H7 (cell line): Measurements from ENCODE around the gene SEC22A. TPM values are rescaled to one million over a fixed set of nuclear protein-coding genes. Genes with fewer than 3 reads are reported as not detected.

ENCODE experiments used
- DNase-seq: peaks from one replicate; pipeline ENCODE4 v3.0.0; 2012
- H3K27me3 ChIP-seq: 2 replicates; pipeline ENCODE4 v1.6.0; 2011; ENCODE audit warnings: mild to moderate bottlenecking, low read length; ENCODE audit not compliant: control insufficient read depth, insufficient read depth
- H3K36me3 ChIP-seq: replicated peaks from 2 replicates; pipeline ENCODE4 v1.5.1; 2011; ENCODE audit warnings: low read length; ENCODE audit not compliant: control insufficient read depth, insufficient read depth
- H3K4me3 ChIP-seq: 2 replicates; pipeline ENCODE4 v1.5.1; 2011; ENCODE audit warnings: low read depth, mild to moderate bottlenecking, control low read depth, low read length, moderate library complexity; ENCODE audit not compliant: insufficient read depth
- total RNA-seq: library from RNA; depleted of rRNA; stranded (reverse); fragments of >200 nt; shearing (Covaris generic); gene quantifications from 2 replicates; pipeline ENCODE4 v1.2.3, GENCODE V29; 2014

Gene SEC22A
- total RNA-seq, 1 experiment from 2014 or later: 23.5 TPM

DNA sequence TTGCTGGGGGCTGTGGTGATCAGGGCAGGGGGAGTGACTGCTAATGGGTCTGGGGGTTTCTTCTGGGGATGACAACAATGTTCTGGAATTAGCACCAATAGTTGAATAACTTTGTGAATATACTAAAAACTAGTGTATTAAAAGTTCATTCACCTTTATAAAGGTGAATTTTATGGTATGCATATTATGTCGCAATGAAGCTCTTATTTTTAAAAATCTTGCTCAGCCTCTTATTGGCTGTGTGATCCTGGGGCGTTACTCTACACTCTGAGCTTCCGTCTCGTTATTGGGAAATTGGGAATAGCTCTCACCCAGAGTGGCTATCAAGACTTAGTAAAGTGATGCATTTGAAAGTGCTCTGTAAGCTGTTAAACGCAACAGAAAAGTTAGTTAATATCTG is 105.3 kb downstream of the SEC22A start:
- DNase-seq: no peak
- Histone ChIP-seq H3K27me3 (no peaks in the 10 kb centered on the region), H3K4me3 (no peak overlapping the region)

DNA sequence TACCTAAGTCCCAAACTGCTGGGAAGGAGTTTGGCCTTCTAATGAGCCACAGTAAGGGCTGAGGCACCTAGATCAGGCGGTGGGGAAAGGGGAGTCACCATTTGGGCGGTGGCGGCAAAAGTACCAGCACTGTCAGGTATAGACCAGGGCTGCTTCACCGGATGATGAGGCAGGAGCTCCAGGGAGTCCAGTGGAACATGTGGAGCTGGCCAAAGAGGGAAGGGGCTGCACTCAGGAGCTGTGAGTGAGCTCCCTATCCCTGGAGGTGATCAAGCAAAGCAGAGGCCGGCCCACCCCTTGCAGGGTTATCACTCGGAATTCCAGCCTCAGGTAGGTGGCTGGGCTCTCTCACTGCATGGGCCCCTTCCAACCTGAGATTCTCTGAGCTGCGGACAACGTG is 108.4 kb downstream of the SEC22A start:
- Histone ChIP-seq H3K36me3 (no peaks in the 10 kb centered on the region), H3K4me3 (no peak overlapping the region), H3K27me3 (no peaks in the 10 kb centered on the region)
- DNase-seq: no peak

More for the DNA sequence above, 105.3 kb downstream of the SEC22A start:
- no peaks in the 10 kb centered on the region for H3K36me3 ChIP-seq

DNA sequence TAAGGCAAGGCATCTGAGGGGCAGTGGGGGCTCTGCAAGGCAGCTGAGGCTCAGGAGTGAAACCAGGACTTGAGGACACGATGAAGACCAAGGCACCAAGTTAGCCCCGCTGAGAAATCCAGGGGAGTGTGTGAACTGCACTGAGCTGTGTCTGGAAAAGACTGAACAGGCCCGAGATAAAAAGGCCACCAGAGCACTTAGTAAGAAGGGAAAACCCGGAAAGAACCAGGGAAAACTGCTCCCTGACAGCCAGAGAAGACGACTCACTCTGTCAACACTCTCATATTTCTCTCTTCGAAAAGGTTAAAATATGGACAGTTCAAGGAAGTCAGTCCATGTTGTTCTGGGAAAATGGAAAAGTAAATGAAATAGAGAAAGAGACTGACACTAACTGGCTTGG is 109.0 kb downstream of the SEC22A start:
- no peak for DNase-seq
- no peaks in the 10 kb centered on the region for H3K36me3 ChIP-seq
- H3K27me3 ChIP-seq: no peaks in the 10 kb centered on the region
- no peak overlapping the region for H3K4me3 ChIP-seq

DNA sequence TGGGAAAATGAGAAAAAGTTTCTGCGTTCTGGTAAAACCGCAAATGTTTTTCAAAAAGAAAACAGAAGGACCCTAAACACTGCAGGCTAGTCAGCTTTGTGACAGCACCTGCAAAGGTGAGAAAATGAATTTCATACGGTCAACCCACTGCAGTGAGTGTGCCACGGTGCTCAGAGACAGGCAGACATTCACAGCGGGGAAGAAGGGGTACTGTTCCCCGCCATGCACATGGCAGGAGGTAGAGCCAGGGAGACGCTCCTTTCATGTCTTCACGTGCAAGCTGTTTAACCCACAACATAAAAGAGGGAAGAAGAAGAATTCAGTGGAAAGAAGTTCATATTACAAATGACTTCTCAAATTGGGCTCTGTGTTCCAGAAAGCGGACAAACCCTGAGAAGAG is 109.5 kb downstream of the SEC22A start:
- Histone ChIP-seq H3K27me3 (no peaks in the 10 kb centered on the region), H3K36me3 (no peaks in the 10 kb centered on the region), H3K4me3 (no peak overlapping the region)
- no peak for DNase-seq

DNA sequence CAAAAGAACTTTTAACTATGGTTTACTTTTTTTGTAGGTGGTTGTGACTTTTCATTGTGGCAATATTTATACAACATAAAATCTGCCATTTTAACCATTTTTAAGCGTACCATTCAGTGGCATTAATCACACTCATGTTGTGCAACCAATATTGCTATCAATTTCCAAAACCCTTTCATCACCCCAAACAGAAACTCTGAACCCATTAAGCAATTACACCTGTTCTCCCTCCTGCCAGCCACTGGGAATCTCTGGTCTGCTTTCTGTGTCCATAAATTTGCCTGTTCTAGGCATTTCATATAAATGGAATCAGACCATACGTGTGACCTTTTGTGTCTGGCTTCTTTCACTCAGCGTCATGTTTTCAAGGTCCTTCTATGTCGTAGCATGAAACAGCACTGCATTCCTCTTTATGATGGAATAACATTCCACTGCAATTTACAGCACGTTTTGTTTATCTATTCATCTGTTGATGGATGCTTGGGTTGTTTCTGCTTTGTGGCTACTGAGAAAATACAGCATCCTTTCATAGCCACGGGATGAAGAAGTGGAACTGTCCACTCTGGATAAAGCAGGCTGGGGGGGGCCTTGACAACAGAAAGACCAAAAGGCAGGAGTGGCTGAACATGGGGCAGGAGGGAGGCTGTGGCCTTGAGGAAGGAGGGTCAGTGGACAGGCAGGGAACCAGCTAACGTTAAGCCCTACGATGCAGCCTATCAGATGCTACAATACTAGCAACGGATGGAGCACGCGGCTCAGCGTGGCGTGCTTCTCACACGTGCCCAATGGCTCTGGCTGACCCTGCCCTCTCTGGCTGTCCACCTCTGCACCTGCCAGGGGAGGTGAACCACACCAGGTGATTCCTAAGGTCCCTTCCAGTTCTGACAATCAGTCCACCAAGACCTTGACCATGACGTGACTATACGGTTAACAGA is 110.9 kb downstream of the SEC22A start:
- no peak for DNase-seq
- Histone ChIP-seq H3K36me3 (no peaks in the 10 kb centered on the region), H3K4me3 (no peak overlapping the region), H3K27me3 (no peaks in the 10 kb centered on the region)

DNA sequence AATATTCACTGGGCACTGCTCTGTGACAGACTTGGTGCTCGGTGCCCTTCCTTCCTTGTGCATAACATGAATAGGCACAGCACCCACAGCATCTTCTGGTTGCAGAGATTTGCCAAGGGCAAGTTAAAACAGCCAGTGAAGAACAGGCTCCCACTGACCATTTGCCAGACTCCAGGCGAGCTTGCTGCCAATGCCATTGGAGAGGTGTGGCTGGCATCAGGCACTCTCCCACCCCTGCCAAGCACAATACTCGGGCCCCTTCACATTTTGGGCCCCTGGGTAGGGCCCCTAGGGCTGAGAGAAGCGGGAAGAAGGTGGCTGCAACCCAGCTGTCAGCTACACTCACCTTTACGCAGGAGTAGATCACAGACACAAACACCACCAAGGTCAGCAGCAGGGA is 112.1 kb downstream of the SEC22A start:
- no peak overlapping the region for H3K4me3 ChIP-seq
- DNase-seq: no peak
- H3K36me3 ChIP-seq: no peaks in the 10 kb centered on the region
- H3K27me3 ChIP-seq: no peaks in the 10 kb centered on the region

DNA sequence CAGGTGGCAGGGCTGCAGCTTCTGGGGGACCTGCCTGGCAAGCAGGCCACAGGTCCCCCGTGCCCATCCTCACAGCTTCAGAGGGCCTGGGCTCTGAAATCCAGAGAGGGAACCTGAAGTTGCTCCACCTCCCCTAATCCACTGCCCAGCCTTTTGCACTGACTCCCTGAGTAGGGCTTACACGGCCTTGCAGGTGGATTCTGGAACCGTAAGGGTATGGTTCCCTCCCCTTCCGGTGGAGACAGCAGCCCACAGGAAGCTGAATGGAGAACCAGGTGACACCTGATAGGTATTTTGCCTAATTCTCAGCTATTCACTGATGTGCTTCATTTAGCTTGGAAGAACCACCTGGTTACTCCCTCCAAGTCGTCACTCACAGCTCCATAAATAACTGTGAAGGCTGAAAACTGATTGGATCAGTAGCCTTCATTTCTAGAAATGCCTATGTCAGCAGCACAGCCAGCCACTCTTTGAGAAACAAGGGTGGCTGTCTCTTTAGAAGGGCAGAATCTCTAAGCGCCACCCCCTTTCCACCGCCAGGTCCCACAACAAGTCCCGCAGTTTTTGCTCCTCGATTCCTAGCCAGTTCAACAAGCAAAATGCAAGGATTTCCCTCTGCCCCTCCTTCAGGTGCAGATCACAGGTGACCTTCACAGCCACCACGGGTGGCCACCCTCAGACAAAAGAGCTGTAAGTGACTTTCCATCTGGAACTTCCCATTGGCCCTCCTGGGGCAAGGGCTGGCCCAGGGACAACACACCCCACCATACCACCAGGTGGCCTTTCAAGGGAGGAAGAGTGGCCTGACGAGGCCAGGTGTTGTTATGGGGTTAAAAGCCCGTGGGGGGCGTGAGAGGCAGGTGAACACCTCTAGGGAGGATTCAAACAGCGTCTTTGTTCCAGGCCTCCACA is 112.9 kb downstream of the SEC22A start:
- Histone ChIP-seq H3K27me3 (no peaks in the 10 kb centered on the region), H3K4me3 (no peak overlapping the region), H3K36me3 (no peaks in the 10 kb centered on the region)
- peak; percentile 94 for DNase-seq

DNA sequence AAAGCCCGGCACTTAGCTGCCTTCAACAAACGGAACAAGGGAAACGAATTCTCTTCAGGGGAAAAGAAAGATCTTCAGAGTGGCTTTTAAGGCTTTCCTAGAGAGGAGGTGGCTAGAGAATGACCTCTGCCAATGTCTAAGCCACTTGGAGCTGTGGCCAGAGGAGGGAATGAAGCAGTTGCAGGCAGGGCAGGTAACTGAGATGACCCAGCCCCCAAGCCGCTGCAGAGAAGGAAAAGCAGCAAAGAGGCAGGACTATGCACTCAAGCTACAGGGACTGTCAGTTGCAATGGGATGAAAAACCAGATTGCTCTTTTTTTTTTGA is 113.5 kb downstream of the SEC22A start:
- Histone ChIP-seq H3K27me3 (no peaks in the 10 kb centered on the region; the same call in 1 of the 2 replicates), H3K36me3 (no peaks in the 10 kb centered on the region), H3K4me3 (no peak overlapping the region)
- DNase-seq: no peak

DNA sequence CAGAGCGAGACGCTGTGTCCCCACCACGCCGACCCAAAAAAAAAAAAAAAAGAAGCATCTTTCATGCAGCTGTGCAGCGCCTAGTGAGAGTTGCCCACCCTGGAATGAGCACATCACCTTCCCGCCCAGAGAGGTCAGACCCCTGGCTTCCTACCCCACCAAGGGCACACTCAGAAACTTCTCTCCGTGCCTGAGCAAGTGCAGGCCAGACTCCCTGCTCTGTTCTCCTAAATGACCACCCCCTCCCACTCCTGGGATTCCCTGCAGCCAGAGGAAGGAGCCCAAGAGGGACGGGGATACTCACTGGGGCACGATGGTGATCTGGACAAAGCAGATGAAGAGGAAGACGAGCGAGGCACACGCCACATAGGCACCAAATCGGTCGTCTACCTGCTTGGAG is 116.0 kb downstream of the SEC22A start:
- no peak for DNase-seq
- Histone ChIP-seq H3K4me3 (no peak overlapping the region), H3K27me3 (no peaks in the 10 kb centered on the region; the same call in 1 of the 2 replicates), H3K36me3 (no peaks in the 10 kb centered on the region)

DNA sequence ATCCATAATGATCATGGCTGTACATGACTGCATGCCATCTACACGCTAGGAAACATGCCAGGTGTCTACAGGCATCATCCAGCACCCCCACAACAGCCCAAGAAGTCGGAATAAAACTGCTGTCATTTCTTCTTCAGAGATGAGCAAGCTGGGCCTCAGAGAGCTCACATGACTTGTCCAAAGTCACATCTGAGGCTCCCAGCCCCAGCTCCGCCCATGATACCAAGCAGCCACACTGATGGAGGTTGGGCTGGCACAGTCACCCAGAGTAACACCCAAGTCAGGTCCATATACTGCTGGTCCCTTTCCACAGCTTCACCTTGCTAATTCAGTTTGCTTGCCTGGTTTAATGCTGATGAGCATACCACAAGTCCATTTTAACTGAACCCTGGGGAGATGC is 116.6 kb downstream of the SEC22A start:
- no peaks in the 10 kb centered on the region for H3K36me3 ChIP-seq
- no peak overlapping the region for H3K4me3 ChIP-seq
- no peaks in the 10 kb centered on the region; the same call in 1 of the 2 replicates for H3K27me3 ChIP-seq
- DNase-seq: no peak

DNA sequence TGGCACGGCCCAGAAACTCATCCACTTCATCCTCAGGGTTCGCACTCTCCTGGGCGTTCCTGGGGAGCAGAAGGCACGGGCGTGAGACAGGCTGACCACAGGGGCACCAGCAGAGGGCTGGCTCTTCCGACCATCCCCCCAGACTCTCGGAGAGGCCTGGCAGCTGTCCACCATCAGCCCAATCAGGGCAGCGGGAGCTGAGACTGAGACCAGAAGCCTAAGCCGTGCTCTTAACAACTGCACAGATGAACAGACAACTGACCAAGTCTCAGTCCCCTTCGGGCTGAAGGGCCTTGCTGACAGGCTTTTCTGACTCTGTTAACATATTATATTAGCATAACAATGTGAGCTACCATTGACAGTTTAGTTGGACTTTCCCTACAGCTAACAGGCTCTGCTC is 118.0 kb downstream of the SEC22A start:
- no peaks in the 10 kb centered on the region; the same call in 1 of the 2 replicates for H3K27me3 ChIP-seq
- DNase-seq: peak; percentile 88
- H3K4me3 ChIP-seq: no peak overlapping the region
- H3K36me3 ChIP-seq: no peaks in the 10 kb centered on the region

DNA sequence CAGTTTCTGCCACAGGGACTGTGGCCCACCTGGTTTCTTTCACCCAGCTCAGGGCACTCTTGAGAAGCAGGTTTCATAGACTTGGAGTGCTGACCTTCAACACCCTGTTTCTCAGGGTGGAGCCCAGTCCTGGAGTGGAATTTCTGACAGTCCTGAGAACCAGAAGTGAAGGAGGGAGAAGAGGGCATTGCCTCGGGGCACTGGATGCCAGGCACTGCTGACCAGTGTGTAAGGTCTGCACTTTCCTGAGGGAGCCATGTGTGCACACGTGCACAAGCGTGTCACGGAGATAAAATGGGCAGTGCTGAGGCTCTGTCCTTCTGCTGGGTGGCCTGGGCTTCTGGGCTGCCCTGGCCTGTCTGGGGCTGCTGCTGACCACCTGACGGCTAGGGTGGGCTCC is 118.5 kb downstream of the SEC22A start:
- Histone ChIP-seq H3K27me3 (no peaks in the 10 kb centered on the region; the same call in 1 of the 2 replicates), H3K4me3 (no peak overlapping the region), H3K36me3 (no peaks in the 10 kb centered on the region)
- DNase-seq: no peak

DNA sequence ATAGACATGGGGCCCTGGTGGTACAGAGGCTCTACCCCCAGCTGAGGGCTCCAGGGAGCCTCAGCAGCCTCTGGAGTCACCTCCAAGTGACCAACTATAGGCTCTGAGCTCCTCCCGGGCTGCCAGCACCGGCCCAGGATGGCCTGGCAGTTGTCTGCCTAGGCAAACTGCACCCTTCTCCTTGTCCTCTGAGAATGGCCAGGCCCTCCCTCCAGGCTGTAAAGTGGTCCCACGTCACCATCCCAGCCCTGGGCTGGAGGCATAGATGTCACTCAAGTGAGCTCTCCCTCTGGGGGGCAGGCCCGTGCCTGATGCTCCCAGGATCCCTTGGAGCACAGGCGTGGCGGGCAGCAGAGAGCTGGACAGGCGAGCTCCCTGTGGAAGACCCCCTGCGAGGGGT is 120.1 kb downstream of the SEC22A start:
- H3K4me3 ChIP-seq: no peak overlapping the region
- H3K27me3 ChIP-seq: no peaks in the 10 kb centered on the region; the same call in 1 of the 2 replicates
- DNase-seq: no peak
- H3K36me3 ChIP-seq: no peaks in the 10 kb centered on the region

DNA sequence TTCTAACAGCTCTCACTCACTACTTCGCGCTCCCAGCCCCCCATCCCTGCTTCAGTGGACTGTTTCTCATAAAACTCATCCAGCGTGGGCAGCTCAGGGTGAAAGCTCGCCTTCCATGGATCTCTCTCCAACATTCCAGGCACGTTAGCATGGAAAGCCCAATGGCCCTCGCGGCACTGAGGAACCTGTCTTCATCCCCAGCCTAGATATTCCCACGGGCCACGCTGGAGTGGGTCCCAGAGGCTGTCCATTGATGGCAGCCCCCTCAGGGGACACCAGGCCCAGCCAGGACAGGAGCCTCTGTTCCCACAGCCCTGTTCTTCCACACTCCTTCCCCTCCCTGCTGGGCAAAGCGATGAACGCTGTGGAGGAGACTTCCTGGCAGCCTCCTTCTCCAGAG is 121.1 kb downstream of the SEC22A start:
- no peak for DNase-seq
- H3K4me3 ChIP-seq: no peak overlapping the region
- H3K27me3 ChIP-seq: no peaks in the 10 kb centered on the region; the same call in 1 of the 2 replicates
- no peaks in the 10 kb centered on the region for H3K36me3 ChIP-seq
